ENCODE data around the gene LCN1.

LCN1 gene

GRCh38 chr9:135482015-135482754 is 39.1 kb upstream of the LCN1 start:
- H3K27ac ChIP-seq: no peak overlapping the region
- in situ Hi-C loops (cut with HindIII; ENCODE audit: low pct_ligation_motif_present, low sequenced_read_pairs): no loop called here
- H3K27me3 ChIP-seq (replicated peaks): no peaks in the 10 kb centered on the region
- no peak overlapping the region for H3K4me3 ChIP-seq (ENCODE audit: low read depth, low read length)
- TF ChIP-seq CTCF (IDR thresholded peaks at IDR 0.05; ENCODE audit: low read depth, low read length, missing control alignments): no peak
- H3K36me3 ChIP-seq (replicated peaks): no peaks in the 10 kb centered on the region
- DNase-seq: no peak

GRCh38 chr9:135484460-135485277 is 36.6 kb upstream of the LCN1 start:
- H3K36me3 ChIP-seq (replicated peaks): no peaks in the 10 kb centered on the region
- H3K27ac ChIP-seq: no peak overlapping the region
- TF ChIP-seq CTCF (IDR thresholded peaks at IDR 0.05; ENCODE audit: low read depth, low read length, missing control alignments): no peak
- in situ Hi-C loops (cut with HindIII; ENCODE audit: low pct_ligation_motif_present, low sequenced_read_pairs): no loop called here
- DNase-seq: no peak
- no peak overlapping the region for H3K4me3 ChIP-seq (ENCODE audit: low read depth, low read length)
- no peaks in the 10 kb centered on the region for H3K27me3 ChIP-seq (replicated peaks)

GRCh38 chr9:135485385-135485784 is 35.9 kb upstream of the LCN1 start:
- H3K4me3 ChIP-seq (ENCODE audit: low read depth, low read length): no peak overlapping the region
- in situ Hi-C loops (cut with HindIII; ENCODE audit: low pct_ligation_motif_present, low sequenced_read_pairs): no loop called here
- no peaks in the 10 kb centered on the region for H3K36me3 ChIP-seq (replicated peaks)
- TF ChIP-seq CTCF (IDR thresholded peaks at IDR 0.05; ENCODE audit: low read depth, low read length, missing control alignments): no peak
- no peak overlapping the region for H3K27ac ChIP-seq
- H3K27me3 ChIP-seq (replicated peaks): no peaks in the 10 kb centered on the region
- DNase-seq: no peak

- in situ Hi-C loops (cut with HindIII; ENCODE audit: low pct_ligation_motif_present, low sequenced_read_pairs): no loop called here
- H3K27ac ChIP-seq: no peak overlapping the region
- no peak overlapping the region for H3K4me3 ChIP-seq (ENCODE audit: low read depth, low read length)
- H3K27me3 ChIP-seq (replicated peaks): no peaks in the 10 kb centered on the region
- no peak for TF ChIP-seq CTCF (IDR thresholded peaks at IDR 0.05; ENCODE audit: low read depth, low read length, missing control alignments)
- H3K36me3 ChIP-seq (replicated peaks): no peaks in the 10 kb centered on the region
- DNase-seq: no peak
These were observed 35.4 kb upstream of the LCN1 start for GRCh38 chr9:135485832-135486231.

- no peak for DNase-seq
- Histone ChIP-seq H3K27me3 (replicated peaks) (no peaks in the 10 kb centered on the region), H3K4me3 (ENCODE audit: low read depth, low read length) (no peak overlapping the region), H3K36me3 (replicated peaks) (no peaks in the 10 kb centered on the region), H3K27ac (no peak overlapping the region)
- in situ Hi-C loops (cut with HindIII; ENCODE audit: low pct_ligation_motif_present, low sequenced_read_pairs): no loop called here
- no peak for TF ChIP-seq CTCF (IDR thresholded peaks at IDR 0.05; ENCODE audit: low read depth, low read length, missing control alignments)
These were observed 34.8 kb upstream of the LCN1 start for GRCh38 chr9:135486267-135487065.

Data from brain microvascular endothelial cell (primary cell).